HG03469 (cell line): ENCODE data around the gene CLDN11.

Source experiments
- ATAC-seq: cut with Tn5 transposase; IDR thresholded peaks from one replicate; pipeline ENCODE4 v1.9.1; 2021; ENCODE audit warnings: mild to moderate bottlenecking, moderate library complexity, moderate number of reproducible peaks; ENCODE audit not compliant: unreplicated experiment

Gene CLDN11

DNA sequence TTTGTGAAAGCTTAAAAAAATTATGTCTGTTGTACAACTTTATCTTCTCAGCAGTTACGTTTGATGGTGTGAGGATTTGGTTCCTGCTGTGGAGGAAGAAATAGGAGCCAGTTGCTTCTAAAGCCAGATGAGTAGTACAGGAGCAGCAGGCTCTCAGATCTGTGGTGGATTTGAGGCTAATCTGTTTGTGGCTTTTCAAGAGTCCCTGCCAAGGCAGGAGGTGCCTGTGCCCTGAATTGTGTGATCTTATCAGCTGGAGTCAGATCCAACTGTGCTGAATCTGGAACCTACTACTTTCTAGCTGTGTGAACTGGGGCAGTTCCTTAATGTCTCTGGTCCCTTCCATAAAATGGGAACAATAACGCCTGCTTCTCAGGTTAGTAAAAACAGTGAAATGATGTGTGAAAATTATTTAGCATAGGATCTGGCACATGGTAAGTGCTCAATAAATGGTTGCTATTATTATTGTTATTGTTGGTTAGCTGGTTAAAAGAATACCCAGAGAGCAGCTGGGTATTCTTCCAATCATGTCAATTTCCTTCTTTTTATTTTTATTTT lies 7.7 kb downstream of the CLDN11 start:
- no peak for ATAC-seq

DNA sequence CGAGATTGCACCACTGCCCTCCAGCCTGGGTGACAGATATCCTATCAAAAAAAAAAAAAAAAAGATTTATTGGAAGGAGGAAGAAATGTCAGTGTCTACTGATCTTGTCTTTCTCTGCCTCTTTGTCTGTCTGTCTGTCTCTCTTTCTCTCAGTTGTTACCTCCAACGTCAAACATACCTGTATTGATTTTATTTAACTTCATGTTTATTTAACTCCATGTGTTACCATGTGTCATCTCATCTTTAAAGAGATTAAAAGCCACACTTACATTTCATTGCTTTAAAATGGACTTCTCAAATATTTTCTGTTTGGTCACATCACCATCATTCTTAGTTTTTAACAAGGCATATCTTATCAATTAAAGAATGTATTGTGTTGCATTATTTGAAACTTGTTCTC lies 9.4 kb downstream of the CLDN11 start:
- no peak for ATAC-seq

DNA sequence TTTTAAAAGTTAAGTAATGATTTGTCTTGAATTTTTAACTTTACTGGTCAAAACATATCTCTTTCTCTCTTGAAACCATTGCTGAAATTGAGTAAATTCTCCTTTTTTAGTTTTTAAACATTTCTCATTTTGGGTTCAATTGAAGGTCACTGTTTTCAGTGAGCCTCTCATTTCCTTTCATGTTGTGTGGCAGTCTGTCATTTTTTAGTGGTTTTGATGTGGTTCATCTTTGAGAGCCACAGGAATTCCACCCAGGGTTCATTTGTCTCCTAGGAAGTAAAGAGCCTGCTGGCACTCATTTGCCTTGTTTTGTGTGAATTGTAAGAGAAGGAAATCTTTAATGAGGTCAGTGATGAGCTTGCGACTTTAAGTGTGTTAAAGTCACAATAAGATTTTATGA lies 10.4 kb downstream of the CLDN11 start:
- ATAC-seq, result no peak

DNA sequence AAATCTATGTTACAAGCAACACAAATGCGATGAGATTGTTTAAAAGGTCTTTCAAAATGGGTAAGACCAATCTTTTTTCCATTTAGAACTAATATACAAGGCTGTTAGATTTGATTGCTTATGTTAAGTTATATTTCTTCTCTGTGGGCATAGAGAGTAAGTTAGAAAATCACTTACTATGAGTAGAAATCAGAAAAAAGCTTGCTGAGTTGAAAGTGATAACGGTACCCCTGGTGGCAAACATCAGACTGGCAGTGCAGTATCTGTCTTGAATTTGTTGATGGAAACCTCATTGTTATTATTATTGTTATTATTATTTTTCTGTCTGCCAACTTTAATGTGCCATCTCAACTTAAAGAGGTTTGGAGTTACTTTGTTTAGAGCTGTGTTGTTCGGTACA lies 12.4 kb downstream of the CLDN11 start:
- no peak for ATAC-seq

DNA sequence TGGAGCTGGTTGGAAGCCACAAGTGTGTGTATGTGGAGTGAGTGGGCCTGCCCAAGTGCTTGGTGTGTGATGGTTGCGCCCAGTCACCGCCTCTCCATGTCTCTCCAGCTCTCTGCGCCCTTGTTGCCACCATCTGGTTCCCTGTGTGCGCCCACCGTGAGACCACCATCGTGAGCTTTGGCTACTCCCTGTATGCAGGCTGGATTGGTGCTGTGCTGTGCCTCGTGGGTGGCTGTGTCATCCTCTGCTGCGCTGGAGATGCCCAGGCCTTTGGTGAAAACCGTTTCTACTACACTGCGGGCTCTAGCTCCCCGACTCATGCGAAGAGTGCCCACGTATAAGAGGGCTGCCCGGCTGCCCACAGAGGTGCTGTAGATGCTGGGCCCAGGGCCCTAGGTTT lies 13.7 kb downstream of the CLDN11 start:
- no peak for ATAC-seq

DNA sequence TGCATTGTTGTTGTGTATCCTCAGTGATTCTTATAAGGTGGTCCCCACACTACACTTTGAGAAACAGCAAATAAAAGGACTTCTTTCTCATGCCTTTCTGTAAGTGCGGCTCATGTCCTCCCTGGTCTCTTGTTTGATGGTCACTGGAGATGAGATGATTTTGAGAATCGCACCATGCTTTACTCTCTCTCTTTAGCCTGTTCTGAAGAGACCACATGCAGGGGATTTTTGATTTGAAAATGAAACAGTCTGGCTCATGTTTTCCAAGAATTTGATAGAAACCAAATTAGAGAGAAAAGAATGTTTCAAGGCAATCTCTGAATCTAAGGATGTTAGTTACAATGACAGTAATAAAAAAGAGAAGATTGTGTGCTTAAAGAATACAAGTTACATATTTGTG lies 18.0 kb downstream of the CLDN11 start:
- no peak for ATAC-seq

DNA sequence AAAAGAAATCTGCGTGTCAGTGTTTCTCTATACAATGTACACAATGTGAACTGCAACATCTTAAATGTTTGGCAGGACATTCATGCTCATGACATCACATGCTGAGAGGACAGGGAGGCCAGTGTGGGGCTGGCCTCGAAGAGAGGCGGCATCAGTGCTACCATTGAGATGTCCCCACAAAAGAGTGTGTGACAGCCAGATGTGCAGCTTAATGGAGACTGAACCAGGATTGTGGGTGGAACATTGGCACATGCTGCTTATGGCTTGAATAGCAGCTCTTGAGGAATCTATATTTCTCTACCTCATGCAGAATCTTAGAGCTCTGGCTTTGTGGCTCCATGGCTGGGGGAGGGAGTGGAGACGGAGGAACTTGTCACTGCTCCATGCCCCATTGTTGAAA lies 18.5 kb downstream of the CLDN11 start:
- ATAC-seq, result no peak

DNA sequence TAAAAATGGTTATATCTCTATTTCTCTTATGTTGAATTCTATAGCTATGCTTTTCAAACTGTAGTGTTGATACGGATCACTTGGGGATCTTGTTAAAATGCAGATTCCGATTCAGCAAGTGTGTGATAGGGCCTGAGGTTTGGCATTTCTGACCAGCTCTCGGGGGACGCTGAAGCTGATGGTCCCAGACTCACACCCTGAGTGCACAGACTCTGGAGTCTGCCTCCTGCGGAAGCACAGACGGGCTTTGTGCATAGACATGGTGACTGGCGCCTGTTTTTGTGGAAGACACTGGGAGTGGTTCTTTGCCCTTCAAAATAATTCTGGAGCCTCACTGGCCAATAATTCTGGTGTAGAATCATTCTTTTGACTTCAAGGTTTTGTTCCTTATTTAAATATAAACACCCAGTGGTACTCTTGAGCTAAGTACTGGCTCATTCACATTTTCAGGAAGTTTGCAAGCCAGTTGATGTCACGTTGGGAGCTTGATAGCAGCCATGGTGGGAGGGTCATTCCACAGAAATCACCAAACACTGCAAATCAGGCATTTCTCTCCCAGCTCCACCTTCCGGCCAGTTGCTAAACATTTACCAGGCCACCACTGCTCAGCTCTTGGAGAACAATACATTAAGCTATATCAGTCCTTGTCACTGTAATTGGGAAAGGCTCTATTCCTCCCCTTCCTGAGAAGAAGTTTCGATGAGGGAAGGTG lies 19.2 kb downstream of the CLDN11 start:
- no peak for ATAC-seq

DNA sequence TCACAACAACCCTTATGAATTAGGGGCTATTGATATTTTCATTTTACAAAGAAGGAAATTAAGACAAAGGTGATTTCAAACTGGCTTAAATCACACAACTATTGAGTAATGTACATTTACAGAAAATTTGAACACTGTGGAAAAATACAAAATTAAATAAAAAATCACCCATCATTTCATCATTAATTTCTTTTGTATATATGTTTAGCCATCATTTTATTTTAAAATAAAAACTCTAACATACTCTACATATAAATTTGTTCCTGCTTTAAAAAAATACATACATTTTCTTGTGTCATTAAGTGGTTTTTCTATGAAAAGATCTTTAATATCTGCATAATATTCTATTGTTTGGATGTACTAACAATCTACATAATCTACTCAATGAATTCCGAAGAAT lies 20.2 kb downstream of the CLDN11 start:
- ATAC-seq, result no peak

DNA sequence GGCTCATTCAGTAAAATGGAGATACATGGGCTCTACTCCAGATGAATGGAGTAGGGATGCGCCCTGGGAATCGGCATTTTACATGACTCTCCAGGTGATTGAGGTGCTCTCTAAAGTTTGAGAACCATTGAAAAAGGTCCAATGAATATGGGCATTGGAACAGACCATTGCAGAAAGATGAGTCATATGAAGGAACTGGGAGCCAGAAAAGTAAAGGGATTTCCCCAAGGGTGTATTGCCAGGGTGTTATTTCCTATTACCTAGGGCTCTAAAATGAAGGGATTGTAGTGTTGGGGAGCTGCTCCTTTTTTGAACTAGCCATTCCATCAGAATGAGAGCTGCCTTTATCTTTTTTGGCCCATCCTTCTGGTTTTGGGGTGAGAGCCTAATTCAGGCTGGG lies 21.7 kb downstream of the CLDN11 start:
- no peak for ATAC-seq

DNA sequence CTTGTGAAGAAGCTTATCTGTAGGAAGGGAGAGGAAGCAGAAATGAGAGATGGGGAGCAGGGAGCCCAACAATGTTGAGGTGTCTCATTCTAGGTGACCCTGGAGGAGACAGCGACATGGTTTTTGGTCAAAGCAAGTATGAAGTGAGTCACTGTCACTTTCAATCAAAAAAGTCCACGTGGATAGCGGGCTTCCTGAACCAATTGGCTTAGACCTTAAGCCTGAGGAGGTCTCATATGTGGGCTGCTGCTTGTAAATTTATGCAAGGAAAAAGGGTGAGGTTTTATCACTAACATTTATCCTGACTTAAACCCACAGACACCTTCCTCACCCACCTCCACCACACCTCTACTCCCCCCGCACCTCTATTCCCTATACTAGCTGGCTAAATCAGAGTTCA lies 22.7 kb downstream of the CLDN11 start:
- no peak for ATAC-seq

DNA sequence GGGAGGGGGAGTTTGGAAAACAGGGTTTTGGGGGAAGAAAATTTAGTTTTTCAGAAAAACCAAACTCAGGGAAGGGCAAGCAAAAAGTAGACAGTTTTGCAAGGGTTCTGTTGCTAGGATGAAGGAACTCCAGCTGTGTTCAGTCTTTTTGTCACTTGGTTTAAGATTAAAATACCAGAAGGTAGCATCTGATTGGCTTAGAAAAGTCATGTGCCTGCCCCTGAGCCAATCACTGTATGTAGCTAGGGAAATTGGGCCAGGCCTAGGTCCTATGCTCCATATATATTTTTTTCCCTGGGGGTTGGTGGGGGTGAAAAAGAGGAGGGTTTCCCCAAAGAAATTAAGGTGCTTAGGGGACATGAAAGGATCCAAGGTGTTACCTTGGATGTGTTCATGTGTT lies 24.3 kb downstream of the CLDN11 start:
- ATAC-seq, result no peak

DNA sequence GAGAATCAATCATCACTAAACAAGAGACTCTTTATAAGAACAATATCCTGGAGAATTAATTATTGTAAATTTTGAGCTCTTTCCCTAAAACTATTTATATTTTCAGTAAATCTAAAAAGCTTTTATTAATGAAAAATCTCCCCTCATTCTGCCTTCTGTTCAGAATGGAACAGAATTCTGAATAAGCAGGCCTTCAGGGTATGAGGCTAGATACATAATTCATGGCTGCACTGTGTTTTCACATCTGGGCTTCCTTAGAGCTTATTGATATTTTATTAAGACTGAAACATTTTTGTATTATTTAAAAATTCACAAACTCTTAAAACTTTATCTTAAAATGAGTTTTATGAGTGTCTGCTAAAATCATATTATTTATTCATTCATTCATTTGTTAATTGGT lies 24.8 kb downstream of the CLDN11 start:
- no peak for ATAC-seq

DNA sequence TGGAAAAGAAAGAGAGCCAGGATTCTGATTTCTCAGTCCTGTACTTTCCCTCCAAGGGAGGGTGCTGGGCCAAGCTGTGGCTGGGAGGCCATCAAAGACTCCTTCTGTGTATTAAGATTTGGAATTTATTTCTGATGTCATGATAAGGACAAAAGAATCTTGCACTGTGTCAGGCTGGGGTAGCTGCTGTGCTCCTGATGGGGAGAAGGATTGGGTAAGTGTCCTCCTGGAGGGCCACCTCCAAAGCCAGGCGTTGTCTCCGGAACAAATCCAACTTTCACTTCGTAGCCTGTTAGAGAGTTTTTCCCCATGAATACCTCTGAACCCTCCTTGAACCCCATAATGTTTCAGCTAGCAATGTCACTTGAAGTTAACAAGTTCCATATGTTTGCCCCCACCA lies 29.9 kb downstream of the CLDN11 start:
- no peak for ATAC-seq

DNA sequence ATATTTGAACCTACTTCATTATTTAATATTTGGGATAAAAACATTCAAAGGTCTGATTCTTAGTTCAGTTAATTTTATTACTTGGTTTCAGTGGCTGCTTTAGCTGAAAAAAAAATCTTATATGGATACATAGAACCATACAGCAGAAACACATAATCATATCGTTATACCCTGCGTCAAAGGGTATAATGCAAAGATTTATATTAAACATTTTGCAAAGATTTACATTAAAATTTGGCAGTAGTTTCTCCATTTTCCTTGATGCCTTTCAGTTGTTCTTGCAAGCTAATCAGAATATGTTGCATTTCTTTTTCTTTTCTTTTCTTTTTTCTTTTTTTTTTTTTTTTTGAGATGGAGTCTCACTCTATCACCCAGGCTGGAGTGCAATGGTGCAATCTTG lies 31.4 kb downstream of the CLDN11 start:
- ATAC-seq, result no peak

DNA sequence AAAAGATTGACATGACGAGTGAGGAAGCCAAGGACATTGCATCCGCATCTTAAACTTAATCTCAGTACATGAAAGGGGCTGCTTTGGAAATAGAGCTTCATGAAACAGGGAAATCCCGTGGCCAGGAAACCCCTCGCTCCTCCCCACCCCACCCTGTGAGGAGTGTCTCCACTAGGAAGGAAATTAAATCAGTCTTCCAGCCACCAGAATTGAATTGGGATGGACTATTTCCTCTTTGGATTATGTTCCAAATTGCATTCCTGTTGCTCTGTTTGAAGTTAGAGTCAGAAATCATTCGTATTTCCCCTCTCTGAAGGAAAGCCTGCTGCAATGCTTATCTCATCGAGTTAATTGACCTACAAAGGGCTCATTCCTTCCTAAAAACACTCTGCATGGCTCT lies 35.8 kb downstream of the CLDN11 start:
- ATAC-seq, result no peak

DNA sequence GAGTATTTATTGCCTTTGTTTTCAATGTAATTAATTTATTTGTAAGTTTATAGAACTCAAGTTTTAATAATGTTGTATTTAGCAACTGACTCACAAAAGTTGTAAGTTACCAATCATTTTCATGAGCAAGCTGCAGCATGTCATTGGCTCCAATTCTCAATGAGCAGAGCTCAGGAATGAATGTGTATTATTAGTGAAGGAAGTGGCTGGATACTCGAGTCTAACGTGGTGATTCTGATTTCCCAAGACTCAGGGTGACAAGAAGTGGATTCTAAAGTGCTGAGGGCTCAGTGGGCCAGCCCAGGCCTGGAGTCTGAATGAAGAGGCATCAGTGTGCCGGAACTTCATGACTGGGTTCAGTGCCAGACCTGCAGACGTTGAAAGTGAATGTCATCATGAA lies 39.6 kb downstream of the CLDN11 start:
- ATAC-seq, result no peak

DNA sequence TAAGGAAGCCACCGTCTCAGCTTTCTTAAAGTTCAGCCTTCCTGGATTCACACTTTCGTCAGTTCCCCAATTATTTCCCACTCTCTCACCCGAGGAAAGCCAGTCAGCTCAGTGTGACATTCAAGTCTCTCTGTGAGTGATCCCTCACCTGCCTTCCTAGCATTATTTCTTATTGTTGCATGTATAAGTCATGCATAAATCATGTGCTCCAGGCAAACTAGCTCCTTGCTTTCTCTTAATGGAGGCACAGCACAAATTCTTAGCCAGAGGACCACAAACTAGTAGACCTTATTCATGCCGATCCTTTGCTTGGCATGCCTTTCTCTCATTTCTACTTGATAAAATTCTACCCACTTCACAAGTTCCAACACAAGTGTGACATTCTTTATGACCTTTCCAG lies 44.3 kb downstream of the CLDN11 start:
- ATAC-seq, result no peak

DNA sequence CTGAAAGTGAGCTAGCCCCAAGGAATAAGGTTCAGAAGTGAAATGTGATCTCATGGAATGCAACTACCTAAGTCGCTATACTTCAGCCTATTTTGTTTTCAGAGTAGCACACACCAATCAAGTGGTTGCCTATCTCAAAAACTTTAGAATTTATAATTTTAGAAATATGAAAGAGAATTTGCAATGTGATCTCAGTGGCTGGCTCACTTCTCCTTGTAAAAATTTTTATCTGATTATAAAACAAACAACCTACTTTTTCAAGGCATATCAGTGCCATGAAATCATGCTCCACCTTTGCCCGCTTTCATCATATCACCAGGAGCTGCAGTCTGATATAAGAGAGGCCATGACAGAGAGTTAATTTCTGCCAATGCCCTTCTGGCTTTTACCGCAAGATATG lies 47.3 kb downstream of the CLDN11 start:
- ATAC-seq, result no peak

DNA sequence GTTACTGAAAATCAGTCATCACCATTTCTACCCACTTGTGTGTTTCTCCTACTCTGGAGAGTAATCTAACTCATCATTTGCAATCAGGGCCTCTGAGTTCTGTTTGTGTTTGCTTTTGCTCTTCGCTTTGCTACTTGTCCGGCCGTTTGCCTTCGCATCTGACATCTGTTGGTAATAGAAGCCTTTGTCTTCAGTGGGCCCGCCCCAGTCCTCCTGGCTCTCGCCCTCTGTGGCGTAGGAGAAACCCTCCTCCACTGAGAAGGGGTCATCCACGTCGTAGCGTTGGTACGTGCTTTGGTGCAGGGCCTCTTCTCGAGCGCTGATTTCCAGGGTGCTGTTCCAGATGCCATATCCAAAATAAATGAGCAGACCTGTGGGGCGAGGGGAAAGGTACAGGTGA lies 48.3 kb downstream of the CLDN11 start:
- no peak for ATAC-seq

DNA sequence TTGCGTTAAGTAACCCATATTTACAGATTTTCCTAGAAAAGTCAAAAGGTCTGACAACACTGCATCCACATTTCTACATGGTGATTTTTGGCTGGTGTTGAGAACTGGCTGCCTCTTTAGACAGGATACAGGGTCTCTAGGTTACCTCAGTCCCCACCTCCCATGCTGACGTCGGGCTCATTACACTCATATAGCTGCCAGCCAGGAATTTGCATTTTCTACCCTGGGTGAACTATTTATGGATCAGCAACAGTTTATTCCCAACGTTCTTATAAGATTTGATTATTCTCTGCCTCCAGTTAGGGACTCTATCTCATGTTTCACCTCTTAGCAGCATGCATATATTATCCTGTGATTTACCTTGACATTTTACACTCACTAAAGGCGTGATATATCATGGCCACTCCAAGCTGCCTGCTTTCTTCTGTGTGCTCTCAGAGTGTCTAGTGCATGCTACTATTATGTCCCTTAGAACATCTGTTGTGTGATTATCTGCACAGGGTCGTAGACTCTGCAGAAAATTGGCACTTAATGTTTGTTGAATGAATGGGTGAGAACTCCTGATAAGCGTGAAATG lies 49.0 kb downstream of the CLDN11 start:
- no peak for ATAC-seq

DNA sequence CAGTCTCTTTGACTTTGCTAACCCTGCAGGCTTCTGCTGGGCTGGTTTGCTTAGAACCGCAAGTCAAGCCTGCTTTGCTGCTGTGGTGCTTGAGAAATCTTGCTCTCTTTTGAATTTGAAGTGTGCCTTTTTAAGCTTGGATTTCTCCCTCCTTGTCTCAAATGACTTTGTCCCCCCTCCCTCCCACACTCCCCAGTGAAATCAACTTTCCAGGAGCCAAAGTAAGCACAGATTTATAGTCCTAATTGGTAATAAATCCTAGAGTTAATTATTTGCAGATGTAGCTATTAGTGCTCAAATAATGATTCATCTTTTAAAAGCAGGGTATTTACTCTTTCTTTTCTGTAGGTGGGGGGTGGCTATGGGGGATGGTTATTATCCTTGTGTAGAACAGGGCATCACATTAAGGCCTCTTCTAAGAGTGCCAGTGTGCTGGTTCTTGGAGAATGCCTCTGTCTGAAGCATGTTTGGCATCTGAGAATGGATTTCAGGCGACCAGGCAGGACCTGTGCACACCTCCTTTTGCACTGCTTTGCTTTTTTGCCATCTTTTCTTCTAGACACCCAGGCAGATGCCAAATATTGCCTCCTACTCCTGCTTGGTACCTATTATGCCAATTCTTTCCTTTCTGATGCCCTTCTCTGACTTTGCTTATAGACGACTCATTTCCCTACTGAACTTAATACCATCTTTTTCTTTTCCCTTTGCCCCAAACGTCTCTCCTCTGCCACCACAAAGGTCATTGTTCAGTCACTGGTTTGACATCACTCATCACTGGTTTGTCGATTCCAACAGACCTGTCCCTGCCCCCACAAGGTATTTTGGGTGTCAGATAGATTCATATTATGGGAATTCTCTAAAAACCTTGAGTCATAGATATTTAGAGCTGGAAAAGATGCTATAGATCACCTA lies 50.7 kb downstream of the CLDN11 start:
- no peak for ATAC-seq
